ENCODE measurements around the gene LPP. TPM values are rescaled to one million over a fixed set of nuclear protein-coding genes. Genes with fewer than 3 reads are reported as not detected.
A peak's percentile ranks its signal among the peaks of the same experiment; 100 is the strongest.
"Not testable (repeated sequence)": the region's sequence is repeated elsewhere in the genome, so short reads cannot be mapped to it uniquely, and the experiment has no call there.

LPP gene
- total RNA-seq, 1 experiment from 2014 or later: 22.1 TPM

- peak; percentile 48 for DNase-seq (ENCODE audit: low spot score)
These were observed 277.6 kb downstream of the LPP start for GRCh38 chr3:188431553-188431952.

GRCh38 chr3:188432802-188433520 lies 279.0 kb downstream of the LPP start:
- DNase-seq (ENCODE audit: low spot score): no peak

GRCh38 chr3:188433521-188434150 lies 279.7 kb downstream of the LPP start:
- DNase-seq (ENCODE audit: low spot score): no peak

DNA sequence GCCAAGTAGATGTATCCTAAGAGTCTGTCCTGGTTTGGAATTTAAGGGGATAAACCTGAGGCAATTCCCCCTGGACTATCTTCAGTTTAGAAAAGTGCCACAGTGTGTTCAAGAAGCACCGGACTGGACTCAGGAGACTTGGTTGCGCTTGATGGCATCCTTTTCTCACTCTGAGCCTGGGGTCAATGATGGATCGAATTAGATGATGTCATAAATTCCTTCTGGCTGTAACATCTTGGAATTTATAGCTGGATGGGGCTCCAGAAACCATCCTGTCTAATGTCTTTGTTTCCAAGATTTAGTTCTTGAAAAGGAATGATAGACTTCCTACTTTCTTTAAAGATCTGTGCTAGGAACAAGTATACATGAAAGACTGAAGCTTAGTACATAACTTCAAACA lies 280.6 kb downstream of the LPP start:
- DNase-seq (ENCODE audit: low spot score): no peak

GRCh38 chr3:188435266-188435665 lies 281.3 kb downstream of the LPP start:
- no peak for DNase-seq (ENCODE audit: low spot score)

- DNase-seq (ENCODE audit: low spot score): peak; percentile 47
These were observed 284.0 kb downstream of the LPP start for GRCh38 chr3:188437926-188438325.

DNA sequence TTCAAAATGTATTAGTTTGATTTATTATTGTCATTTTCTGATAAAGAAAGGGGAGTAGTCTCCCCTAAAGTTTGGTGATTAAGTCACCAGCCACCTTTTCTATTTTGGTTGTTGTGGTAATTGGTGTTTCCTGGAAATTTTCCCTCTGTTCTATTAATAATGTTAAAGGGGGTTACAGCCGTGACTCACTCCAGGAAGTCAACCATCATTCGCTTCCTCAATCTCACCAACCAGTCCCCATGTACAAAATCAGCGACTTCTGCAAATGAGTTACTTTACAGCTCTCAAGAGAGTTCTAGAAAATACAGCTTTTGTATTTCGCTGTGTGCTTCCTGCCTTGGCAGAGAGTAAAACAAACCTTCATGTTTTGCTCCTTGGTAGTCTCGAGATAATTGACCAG lies 285.1 kb downstream of the LPP start:
- peak; percentile 55 for DNase-seq (ENCODE audit: low spot score)

GRCh38 chr3:188440340-188440972 lies 286.5 kb downstream of the LPP start:
- DNase-seq (ENCODE audit: low spot score): no peak

DNA sequence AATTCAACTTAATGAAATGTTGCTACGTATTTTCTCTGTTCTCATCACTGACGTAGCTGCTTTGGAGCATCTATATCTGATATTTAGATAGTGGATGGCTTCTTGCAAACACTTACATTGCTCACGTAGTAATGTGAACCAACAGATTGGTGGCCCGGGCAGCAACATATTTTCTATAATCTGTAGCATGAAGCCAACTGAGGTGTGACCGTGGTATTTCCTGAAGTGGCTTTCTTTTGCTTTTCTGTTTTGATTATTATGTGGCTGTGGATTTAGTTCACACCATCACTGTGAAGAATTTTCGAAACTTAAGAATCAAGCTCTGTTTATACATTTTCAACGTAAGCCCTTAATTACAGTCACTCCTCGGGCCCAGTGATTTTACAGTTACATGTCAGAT lies 288.5 kb downstream of the LPP start:
- DNase-seq (ENCODE audit: low spot score): no peak

DNA sequence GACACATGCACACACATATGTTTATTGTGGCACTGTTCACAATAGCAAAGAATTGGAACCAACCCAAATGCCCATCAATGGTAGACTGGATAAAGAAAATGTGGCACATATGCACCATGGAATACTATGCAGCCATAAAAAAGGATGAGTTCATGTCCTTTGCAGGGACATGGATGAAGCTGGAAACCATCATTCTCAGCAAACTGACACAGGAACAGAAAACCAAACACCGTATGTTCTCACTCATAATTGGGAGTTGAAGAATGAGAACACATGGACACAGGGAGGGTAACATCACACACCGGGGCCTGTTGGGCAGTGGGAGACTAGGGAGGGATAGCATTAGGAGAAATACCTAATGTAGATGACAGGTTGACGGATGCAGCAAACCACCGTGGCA lies 291.2 kb downstream of the LPP start:
- not testable (repeated sequence) for DNase-seq (ENCODE audit: low spot score)

GRCh38 chr3:188446014-188446413 lies 292.1 kb downstream of the LPP start:
- DNase-seq (ENCODE audit: low spot score): no peak

GRCh38 chr3:188446766-188447165 lies 292.8 kb downstream of the LPP start:
- no peak for DNase-seq (ENCODE audit: low spot score)

DNA sequence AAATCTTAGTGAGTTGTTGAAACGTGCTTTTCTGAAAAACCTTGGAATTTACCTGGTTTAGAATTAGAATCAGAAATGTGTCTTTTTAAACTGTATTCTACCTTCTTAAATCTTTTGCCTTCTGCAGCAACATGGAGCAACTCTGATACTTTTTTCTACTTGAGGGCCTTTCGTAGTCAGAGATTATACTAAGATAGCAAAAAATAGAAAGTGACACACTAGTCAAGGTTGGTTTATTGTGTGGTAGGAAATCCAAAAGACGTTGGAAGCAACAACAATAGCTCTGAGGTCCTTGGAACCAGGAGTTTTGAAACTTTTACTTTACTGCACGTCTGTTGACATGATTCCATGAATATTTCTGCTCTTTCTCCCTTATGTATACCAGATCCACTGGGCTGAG lies 294.9 kb downstream of the LPP start:
- no peak for DNase-seq (ENCODE audit: low spot score)

- no peak for DNase-seq (ENCODE audit: low spot score)
These were observed 295.5 kb downstream of the LPP start for GRCh38 chr3:188449421-188449820.

GRCh38 chr3:188452158-188452772 lies 298.3 kb downstream of the LPP start:
- no peak for DNase-seq (ENCODE audit: low spot score)

- no peak for DNase-seq (ENCODE audit: low spot score)
These were observed 299.8 kb downstream of the LPP start for GRCh38 chr3:188453431-188454384.

- no peak for DNase-seq (ENCODE audit: low spot score)
These were observed 301.8 kb downstream of the LPP start for GRCh38 chr3:188455748-188456147.

DNA sequence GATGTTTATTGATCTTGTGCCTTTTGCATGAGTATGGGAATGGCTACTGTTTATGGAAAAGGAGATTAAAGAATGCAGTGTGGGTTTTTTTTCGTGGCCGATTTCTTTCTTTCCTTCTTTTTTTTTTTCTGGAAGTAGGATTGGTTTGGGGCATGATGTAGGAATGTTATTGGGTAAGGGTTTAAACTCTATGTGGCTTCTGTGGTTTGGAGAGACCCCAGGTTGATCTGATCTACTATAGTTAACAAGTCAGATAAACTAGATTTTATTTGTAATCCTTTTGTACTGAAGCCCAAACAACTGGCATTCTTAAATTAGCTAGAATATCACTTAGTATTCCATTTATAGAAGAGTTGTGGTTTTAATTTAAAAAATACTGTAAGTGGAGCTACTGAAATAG lies 304.8 kb downstream of the LPP start:
- no peak for DNase-seq (ENCODE audit: low spot score)

DNA sequence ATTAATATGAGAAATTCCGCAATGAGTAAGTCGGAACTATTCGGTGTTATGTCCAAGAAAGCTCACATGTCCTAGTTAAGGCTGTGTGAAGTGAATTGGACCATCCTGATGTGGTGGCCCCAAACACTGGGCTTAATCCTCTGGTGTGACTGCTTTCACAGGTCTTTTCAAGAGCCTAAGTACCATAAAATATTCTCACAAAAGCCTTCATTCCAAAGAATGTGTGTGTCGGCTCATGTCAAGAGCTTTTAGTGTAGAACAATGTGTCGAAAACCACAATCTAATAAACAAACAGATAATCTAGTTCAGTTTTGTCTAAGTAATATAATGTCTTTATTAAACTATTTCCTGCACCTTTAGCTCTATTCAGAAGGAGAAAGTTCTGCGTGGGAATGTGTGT lies 311.4 kb downstream of the LPP start:
- DNase-seq (ENCODE audit: low spot score): no peak

- peak; percentile 2 for DNase-seq (ENCODE audit: low spot score)
These were observed 314.2 kb downstream of the LPP start for GRCh38 chr3:188468196-188468595.

DNA sequence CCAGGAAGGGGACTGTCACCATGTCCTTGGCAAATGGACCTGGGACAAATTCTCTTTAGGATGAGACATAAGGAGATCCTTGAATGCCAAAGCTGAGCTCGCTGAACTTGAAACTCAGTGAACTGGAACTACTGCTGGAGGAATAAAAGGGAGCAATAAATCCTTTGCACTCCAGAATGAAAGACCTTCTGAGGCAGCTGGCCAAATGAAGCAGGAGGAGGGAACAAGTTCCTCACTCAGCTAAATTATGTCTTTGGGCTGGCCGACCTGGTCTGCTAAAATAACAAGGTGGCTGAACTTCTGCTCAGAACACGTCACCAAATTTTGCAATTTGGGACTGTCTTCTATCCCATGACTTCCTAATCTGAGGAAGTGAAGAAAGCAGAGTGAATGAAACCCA lies 314.7 kb downstream of the LPP start:
- DNase-seq (ENCODE audit: low spot score): no peak

All from HT-29 (cell line).